ENCODE data around the gene CENPI. TPM values are rescaled to one million over a fixed set of nuclear protein-coding genes. Genes with fewer than 3 reads are reported as not detected.

The CENPI gene
- total and polyA plus RNA-seq, 8 donors = 3.5 to 16.2 (median 9.6) TPM

DNA sequence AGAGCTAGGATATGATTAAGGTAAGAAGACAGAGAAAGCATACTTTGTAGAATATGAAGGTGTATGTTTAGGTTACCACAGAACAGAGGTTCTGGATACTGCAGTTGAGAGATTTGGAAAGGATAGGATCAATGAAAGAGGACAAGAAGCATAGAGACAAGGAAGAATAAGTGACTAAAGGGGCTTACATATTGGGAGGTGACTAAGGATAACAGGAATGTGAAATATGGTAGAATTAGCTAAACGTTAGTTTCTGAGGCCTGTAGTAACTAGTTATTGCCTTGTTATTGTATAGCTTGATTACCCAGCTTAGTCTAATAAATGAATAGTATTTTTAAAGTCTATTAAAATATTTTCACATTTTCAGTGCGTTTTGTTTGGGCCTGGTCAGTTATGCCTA is 38.2 kb downstream of the CENPI start:
- DNase-seq = no peak
- Histone ChIP-seq H3K36me3 (no peaks in the 10 kb centered on the region), H3K4me3 (no peak overlapping the region), H3K9me3 (no peaks in the 10 kb centered on the region), H3K4me1 (no peaks in the 10 kb centered on the region), H3K27ac (no peak overlapping the region), H3K27me3 (no peaks in the 10 kb centered on the region)
- intact Hi-C loops (cut with DNase I) = no loop called here
- no peak for ATAC-seq
- TF ChIP-seq, protein P1, sequence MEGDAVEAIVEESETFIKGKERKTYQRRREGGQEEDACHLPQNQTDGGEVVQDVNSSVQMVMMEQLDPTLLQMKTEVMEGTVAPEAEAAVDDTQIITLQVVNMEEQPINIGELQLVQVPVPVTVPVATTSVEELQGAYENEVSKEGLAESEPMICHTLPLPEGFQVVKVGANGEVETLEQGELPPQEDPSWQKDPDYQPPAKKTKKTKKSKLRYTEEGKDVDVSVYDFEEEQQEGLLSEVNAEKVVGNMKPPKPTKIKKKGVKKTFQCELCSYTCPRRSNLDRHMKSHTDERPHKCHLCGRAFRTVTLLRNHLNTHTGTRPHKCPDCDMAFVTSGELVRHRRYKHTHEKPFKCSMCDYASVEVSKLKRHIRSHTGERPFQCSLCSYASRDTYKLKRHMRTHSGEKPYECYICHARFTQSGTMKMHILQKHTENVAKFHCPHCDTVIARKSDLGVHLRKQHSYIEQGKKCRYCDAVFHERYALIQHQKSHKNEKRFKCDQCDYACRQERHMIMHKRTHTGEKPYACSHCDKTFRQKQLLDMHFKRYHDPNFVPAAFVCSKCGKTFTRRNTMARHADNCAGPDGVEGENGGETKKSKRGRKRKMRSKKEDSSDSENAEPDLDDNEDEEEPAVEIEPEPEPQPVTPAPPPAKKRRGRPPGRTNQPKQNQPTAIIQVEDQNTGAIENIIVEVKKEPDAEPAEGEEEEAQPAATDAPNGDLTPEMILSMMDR (IDR thresholded peaks at IDR 0.05) = no peak

Other genes with a start within 250 kb of the CENPI start
- not detected for gene NOX1, start 223.8 kb upstream of the CENPI start, total RNA-seq
- gene NOX1, start 223.8 kb upstream of the CENPI start, polyA plus RNA-seq (ENCODE audit: insufficient read length in 6 of 6) = 1 to 10 TPM in 2 of 6 donors, under 1 TPM in 4; 0.37 to 1.1 (median 0.73) TPM
- gene XKRX, start 169.3 kb upstream of the CENPI start, total RNA-seq = 10 to 100 TPM in 1 of 2 donors, 1 to 10 TPM in 1; 7.4 to 14.3 TPM
- gene XKRX, start 169.3 kb upstream of the CENPI start, polyA plus RNA-seq (ENCODE audit: insufficient read length in 6 of 6) = 1 to 10 TPM; 1.7 to 3.6 (median 2.4) TPM
- not detected for gene ARL13A, start 128.5 kb upstream of the CENPI start, total RNA-seq
- gene ARL13A, start 128.5 kb upstream of the CENPI start, polyA plus RNA-seq (ENCODE audit: insufficient read length in 6 of 6) = 1 to 10 TPM in 1 of 6 donors, under 1 TPM in 5; 0.35 to 1.2 (median 0.58) TPM
- 10 to 100 TPM; 12.5 to 19.5 TPM for gene TRMT2B, start 46.1 kb upstream of the CENPI start, total RNA-seq
- 10 to 100 TPM in 5 of 6 donors, 1 to 10 TPM in 1; 9.7 to 14.2 (median 13.4) TPM for gene TRMT2B, start 46.1 kb upstream of the CENPI start, polyA plus RNA-seq (ENCODE audit: insufficient read length in 6 of 6)
- gene TMEM35A, start 19.3 kb upstream of the CENPI start, total RNA-seq = 1 to 10 TPM; 1.2 to 1.6 TPM
- 10 to 100 TPM in 5 of 6 donors, 1 to 10 TPM in 1; 9.7 to 17.0 (median 12.9) TPM for gene TMEM35A, start 19.3 kb upstream of the CENPI start, polyA plus RNA-seq (ENCODE audit: insufficient read length in 6 of 6)
- under 1 TPM; 0.08 to 0.09 TPM for gene DRP2, start 121.6 kb downstream of the CENPI start, total RNA-seq
- gene DRP2, start 121.6 kb downstream of the CENPI start, polyA plus RNA-seq (ENCODE audit: insufficient read length in 6 of 6) = 1 to 10 TPM; 1.4 to 2.3 (median 2.0) TPM
- not detected for gene TAF7L, start 193.1 kb downstream of the CENPI start, total RNA-seq
- under 1 TPM; 0.25 to 0.89 (median 0.39) TPM for gene TAF7L, start 193.1 kb downstream of the CENPI start, polyA plus RNA-seq (ENCODE audit: insufficient read length in 6 of 6)

All from left lung (tissue), 10 donors.